Vagina (tissue), 2 donors: Measurements from ENCODE around the gene CYP2C19. TPM values are rescaled to one million over a fixed set of nuclear protein-coding genes. Genes with fewer than 3 reads are reported as not detected.

Experiments used
- DNase-seq, 2 donors: peaks; one replicate each; pipeline ENCODE4 v3.0.0-alpha.2; 2017; ENCODE audit errors: extremely low spot score in 2 of 2
- H3K27ac ChIP-seq: fragments of 200-600 bp; sonication (generic); one replicate; pipeline ENCODE4 v1.5.1; 2019
- H3K27me3 ChIP-seq: fragments of 200-600 bp; sonication (generic); one replicate; pipeline ENCODE4 v1.5.1; 2019
- H3K36me3 ChIP-seq, 2 donors: fragments of 200-600 bp; sonication (generic); one replicate each; pipeline ENCODE4 v1.5.1; 2017 to 2019
- H3K4me1 ChIP-seq: fragments of 200-600 bp; sonication (generic); one replicate; pipeline ENCODE4 v1.5.1; 2019
- H3K4me3 ChIP-seq, 2 donors: fragments of 200-600 bp; sonication (generic); 1 replicate in 1 of 2; 2 replicates in 1 of 2; pipeline ENCODE4 v1.5.1; 2016 to 2019
- H3K9me3 ChIP-seq: fragments of 200-600 bp; sonication (generic); one replicate; pipeline ENCODE4 v1.5.1; 2019
- POLR2A ChIP-seq, 2 donors: fragments of 450-650 bp; IDR thresholded peaks; one replicate each; pipeline ENCODE4 v1.6.1; 2017; ENCODE audit warnings: antibody characterized with exemption in 2 of 2, mild to moderate bottlenecking in 2 of 2, moderate library complexity in 2 of 2
- POLR2AphosphoS5 ChIP-seq, 2 donors: sonication (generic); formaldehyde crosslinking; IDR thresholded peaks; one replicate each; pipeline ENCODE4 v1.9.0; 2017; ENCODE audit warnings: antibody characterized with exemption in 2 of 2, mild to moderate bottlenecking in 2 of 2, low read depth in 1 of 2; ENCODE audit not compliant: insufficient read depth in 1 of 2
- intact Hi-C: fragments of 100-400 bp; cut with DNase I; formaldehyde crosslinking; loops from one replicate; pipeline ENCODE4 v1.15.1; 2023
- total RNA-seq: library from RNA; depleted of rRNA; stranded (reverse); fragments of >200 nt; gene quantifications from one replicate; pipeline ENCODE4 v1.2.3, GENCODE V29; 2016
- TF ChIP-seq, protein P1 (sequence below), 3 experiments: fragments of 450-650 bp in 2 of 3; fragments of 200-600 bp in 1 of 3; sonication (generic) in 1 of 3; IDR thresholded peaks; one replicate each; pipeline ENCODE4 v1.5.1; 2017 to 2019; ENCODE audit warnings: antibody characterized with exemption in 3 of 3, mild to moderate bottlenecking in 2 of 3, moderate library complexity in 2 of 3

Gene CYP2C19
- total RNA-seq, 1 donor from 2014 or later, result 6.1 TPM

DNA sequence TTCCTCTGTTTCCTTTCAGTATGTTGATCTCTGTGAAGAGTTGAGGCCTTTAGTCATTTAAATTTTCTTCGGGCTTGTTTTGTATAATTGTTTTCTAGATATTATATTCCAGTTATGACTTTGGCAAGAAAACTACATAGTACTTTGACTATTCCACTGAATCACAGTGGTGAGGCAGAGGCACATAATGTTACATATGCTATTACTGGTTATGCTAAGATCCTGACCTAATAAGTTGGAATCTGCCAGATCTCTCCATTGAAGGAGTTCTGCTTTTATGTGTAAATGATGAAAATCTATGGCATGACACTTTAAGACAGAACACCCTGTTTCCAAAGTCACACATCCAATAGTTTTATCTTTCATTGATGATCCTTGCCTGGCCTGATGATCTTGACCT, 83.7 kb downstream of the CYP2C19 start:
- TF ChIP-seq POLR2A (IDR thresholded peaks at IDR 0.05) (no peak), POLR2AphosphoS5 (IDR thresholded peaks at IDR 0.05; ENCODE audit: insufficient read depth in 1 of 2, low read depth in 1 of 2) (no peak)
- no peaks in the 10 kb centered on the region for H3K36me3 ChIP-seq
- no peaks in the 10 kb centered on the region for H3K4me1 ChIP-seq
- intact Hi-C loops, result no loop called here
- no peak overlapping the region for H3K4me3 ChIP-seq
- H3K27ac ChIP-seq, result no peak overlapping the region
- DNase-seq, result no peak
- no peaks in the 10 kb centered on the region for H3K9me3 ChIP-seq
- H3K27me3 ChIP-seq, result no peaks in the 10 kb centered on the region

DNA sequence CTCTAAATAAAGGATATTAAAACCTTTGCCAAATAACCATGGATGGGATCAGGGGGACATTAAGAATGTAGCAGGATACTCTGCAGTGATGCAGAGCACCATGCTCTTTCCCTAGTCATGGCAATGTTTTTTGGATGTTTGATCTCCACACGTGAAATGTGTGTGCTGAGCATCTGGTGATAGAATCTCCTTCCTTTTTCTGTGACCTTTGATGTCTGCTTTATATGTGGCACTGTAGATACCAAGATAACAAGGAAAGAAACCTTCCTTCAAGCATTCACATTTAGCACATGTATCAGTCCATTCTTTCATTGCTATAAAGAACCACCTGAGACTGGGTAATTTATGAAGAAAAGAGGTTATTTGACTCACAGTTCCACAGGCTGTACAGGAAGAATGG, 88.3 kb downstream of the CYP2C19 start:
- H3K27ac ChIP-seq, result no peak overlapping the region
- H3K36me3 ChIP-seq, result no peaks in the 10 kb centered on the region
- no peak for DNase-seq
- intact Hi-C loops, result no loop called here
- H3K4me3 ChIP-seq, result no peak overlapping the region
- H3K4me1 ChIP-seq, result no peaks in the 10 kb centered on the region
- TF ChIP-seq POLR2AphosphoS5 (IDR thresholded peaks at IDR 0.05; ENCODE audit: insufficient read depth in 1 of 2, low read depth in 1 of 2), result no peak
- TF ChIP-seq, protein P1, sequence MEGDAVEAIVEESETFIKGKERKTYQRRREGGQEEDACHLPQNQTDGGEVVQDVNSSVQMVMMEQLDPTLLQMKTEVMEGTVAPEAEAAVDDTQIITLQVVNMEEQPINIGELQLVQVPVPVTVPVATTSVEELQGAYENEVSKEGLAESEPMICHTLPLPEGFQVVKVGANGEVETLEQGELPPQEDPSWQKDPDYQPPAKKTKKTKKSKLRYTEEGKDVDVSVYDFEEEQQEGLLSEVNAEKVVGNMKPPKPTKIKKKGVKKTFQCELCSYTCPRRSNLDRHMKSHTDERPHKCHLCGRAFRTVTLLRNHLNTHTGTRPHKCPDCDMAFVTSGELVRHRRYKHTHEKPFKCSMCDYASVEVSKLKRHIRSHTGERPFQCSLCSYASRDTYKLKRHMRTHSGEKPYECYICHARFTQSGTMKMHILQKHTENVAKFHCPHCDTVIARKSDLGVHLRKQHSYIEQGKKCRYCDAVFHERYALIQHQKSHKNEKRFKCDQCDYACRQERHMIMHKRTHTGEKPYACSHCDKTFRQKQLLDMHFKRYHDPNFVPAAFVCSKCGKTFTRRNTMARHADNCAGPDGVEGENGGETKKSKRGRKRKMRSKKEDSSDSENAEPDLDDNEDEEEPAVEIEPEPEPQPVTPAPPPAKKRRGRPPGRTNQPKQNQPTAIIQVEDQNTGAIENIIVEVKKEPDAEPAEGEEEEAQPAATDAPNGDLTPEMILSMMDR (IDR thresholded peaks at IDR 0.05), result no peak
- TF ChIP-seq POLR2A (IDR thresholded peaks at IDR 0.05), result no peak
- H3K9me3 ChIP-seq, result no peaks in the 10 kb centered on the region
- no peaks in the 10 kb centered on the region for H3K27me3 ChIP-seq

GRCh38 chr10:94851263-94851662, 88.8 kb downstream of the CYP2C19 start:
- intact Hi-C loops, result no loop called here
- TF ChIP-seq, protein P1 (IDR thresholded peaks at IDR 0.05), result no peak
- TF ChIP-seq POLR2A (IDR thresholded peaks at IDR 0.05) (no peak), POLR2AphosphoS5 (IDR thresholded peaks at IDR 0.05; ENCODE audit: insufficient read depth in 1 of 2, low read depth in 1 of 2) (no peak)
- H3K27me3 ChIP-seq, result no peaks in the 10 kb centered on the region

DNA sequence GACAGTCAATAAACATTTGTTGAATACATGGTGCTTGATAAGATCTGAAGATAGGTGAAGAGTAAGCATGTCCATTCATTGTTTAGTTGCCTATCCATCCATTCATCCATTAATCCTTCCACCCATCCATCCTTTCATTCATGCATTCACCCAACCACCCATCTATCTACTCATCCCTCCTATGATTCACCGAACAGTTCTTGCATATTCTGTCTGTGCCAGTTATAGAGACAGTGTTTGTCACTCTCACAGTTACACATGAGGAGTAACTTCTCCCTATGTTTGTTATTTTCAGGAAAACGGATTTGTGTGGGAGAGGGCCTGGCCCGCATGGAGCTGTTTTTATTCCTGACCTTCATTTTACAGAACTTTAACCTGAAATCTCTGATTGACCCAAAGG, 90.0 kb downstream of the CYP2C19 start:
- intact Hi-C loops, result no loop called here
- no peaks in the 10 kb centered on the region for H3K36me3 ChIP-seq
- no peak overlapping the region for H3K4me3 ChIP-seq
- no peaks in the 10 kb centered on the region for H3K9me3 ChIP-seq
- DNase-seq, result no peak
- TF ChIP-seq POLR2A (IDR thresholded peaks at IDR 0.05), result no peak
- TF ChIP-seq, protein P1 (IDR thresholded peaks at IDR 0.05), result no peak
- TF ChIP-seq POLR2AphosphoS5 (IDR thresholded peaks at IDR 0.05; ENCODE audit: insufficient read depth in 1 of 2, low read depth in 1 of 2), result no peak
- no peaks in the 10 kb centered on the region for H3K27me3 ChIP-seq
- no peaks in the 10 kb centered on the region for H3K4me1 ChIP-seq
- H3K27ac ChIP-seq, result no peak overlapping the region

More at GRCh38 chr10:94851263-94851662, 88.8 kb downstream of the CYP2C19 start:
- Histone ChIP-seq H3K4me3 (no peak overlapping the region), H3K4me1 (no peaks in the 10 kb centered on the region), H3K27ac (no peak overlapping the region), H3K36me3 (no peaks in the 10 kb centered on the region), H3K9me3 (no peaks in the 10 kb centered on the region)
- no peak for DNase-seq

DNA sequence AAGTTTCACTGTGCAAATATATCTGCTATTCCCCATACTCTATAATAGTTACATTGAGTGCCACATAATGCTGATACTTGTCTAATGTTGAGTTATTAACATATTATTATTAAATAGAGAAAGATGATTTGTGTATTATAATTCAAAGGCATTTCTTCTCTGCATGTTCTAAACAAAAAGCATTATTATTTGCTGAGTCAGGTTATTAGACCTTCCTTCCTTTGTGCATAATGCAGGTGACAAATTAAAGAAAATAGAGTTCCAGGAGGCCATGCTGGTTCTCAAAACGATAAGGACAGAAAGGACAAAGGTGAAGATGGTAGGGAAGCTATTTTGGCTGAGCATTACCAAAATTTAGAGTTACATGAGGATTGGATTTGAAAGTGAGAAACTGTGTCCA, 90.6 kb downstream of the CYP2C19 start:
- H3K27ac ChIP-seq, result no peak overlapping the region
- TF ChIP-seq, protein P1 (IDR thresholded peaks at IDR 0.05), result no peak
- H3K27me3 ChIP-seq, result no peaks in the 10 kb centered on the region
- intact Hi-C loops, result no loop called here
- no peak for DNase-seq
- no peaks in the 10 kb centered on the region for H3K4me1 ChIP-seq
- no peak overlapping the region for H3K4me3 ChIP-seq
- no peaks in the 10 kb centered on the region for H3K9me3 ChIP-seq
- H3K36me3 ChIP-seq, result no peaks in the 10 kb centered on the region

- intact Hi-C loops, result no loop called here
- H3K9me3 ChIP-seq, result no peaks in the 10 kb centered on the region
- H3K4me1 ChIP-seq, result no peaks in the 10 kb centered on the region
- no peak for DNase-seq
- H3K27ac ChIP-seq, result no peak overlapping the region
- H3K4me3 ChIP-seq, result no peak overlapping the region
- H3K27me3 ChIP-seq, result no peaks in the 10 kb centered on the region
- TF ChIP-seq POLR2A (IDR thresholded peaks at IDR 0.05), result no peak
- no peak for TF ChIP-seq POLR2AphosphoS5 (IDR thresholded peaks at IDR 0.05; ENCODE audit: insufficient read depth in 1 of 2, low read depth in 1 of 2)
- TF ChIP-seq, protein P1 (IDR thresholded peaks at IDR 0.05), result no peak
- no peaks in the 10 kb centered on the region for H3K36me3 ChIP-seq
These were observed 95.5 kb downstream of the CYP2C19 start for GRCh38 chr10:94858005-94858404.
